Fibroblast of villous mesenchyme (primary cell): Measurements from ENCODE around the gene INPP5J. TPM values are rescaled to one million over a fixed set of nuclear protein-coding genes. Genes with fewer than 3 reads are reported as not detected.

Experiments used
- DNase-seq: peaks from one replicate; pipeline ENCODE4 v3.0.0-alpha.2; 2010; ENCODE audit warnings: low read depth
- H3K4me3 ChIP-seq: 2 replicates; pipeline ENCODE4 v1.5.1; 2011; ENCODE audit warnings: low read depth, mild to moderate bottlenecking, low read length
- total RNA-seq: library from RNA; depleted of rRNA; stranded (reverse); fragments of >200 nt; gene quantifications from 2 replicates; pipeline ENCODE4 v1.2.3, GENCODE V29; 2012
- TF ChIP-seq, protein P1 (sequence below): IDR thresholded peaks from 2 replicates; pipeline ENCODE4 v1.5.1; 2012; ENCODE audit warnings: low read depth, mild to moderate bottlenecking, low read length; ENCODE audit not compliant: insufficient read depth

INPP5J gene
- total RNA-seq, 1 donor = 0.43 TPM

DNA sequence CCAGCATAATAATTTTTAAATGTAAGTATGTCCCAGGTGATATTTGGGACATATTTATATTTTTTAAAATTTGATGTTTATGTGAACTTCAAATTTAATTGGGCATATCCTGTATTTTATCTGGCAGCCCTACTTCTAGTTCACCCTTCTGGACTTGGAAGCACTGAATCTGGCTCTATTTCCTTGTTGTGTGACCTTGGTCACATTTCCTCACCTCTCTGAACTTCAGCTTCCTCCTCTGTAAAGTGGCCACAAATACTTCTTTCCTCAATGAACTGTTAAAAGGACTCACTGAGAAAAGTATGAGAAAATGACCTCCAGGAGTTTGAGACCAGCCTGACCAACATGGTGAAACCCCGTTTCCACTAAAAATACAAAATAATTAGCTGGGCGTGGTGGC is 29.1 kb downstream of the INPP5J start:
- TF ChIP-seq, protein P1, sequence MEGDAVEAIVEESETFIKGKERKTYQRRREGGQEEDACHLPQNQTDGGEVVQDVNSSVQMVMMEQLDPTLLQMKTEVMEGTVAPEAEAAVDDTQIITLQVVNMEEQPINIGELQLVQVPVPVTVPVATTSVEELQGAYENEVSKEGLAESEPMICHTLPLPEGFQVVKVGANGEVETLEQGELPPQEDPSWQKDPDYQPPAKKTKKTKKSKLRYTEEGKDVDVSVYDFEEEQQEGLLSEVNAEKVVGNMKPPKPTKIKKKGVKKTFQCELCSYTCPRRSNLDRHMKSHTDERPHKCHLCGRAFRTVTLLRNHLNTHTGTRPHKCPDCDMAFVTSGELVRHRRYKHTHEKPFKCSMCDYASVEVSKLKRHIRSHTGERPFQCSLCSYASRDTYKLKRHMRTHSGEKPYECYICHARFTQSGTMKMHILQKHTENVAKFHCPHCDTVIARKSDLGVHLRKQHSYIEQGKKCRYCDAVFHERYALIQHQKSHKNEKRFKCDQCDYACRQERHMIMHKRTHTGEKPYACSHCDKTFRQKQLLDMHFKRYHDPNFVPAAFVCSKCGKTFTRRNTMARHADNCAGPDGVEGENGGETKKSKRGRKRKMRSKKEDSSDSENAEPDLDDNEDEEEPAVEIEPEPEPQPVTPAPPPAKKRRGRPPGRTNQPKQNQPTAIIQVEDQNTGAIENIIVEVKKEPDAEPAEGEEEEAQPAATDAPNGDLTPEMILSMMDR = no peak
- no peak for DNase-seq
- H3K4me3 ChIP-seq = no peak overlapping the region

DNA sequence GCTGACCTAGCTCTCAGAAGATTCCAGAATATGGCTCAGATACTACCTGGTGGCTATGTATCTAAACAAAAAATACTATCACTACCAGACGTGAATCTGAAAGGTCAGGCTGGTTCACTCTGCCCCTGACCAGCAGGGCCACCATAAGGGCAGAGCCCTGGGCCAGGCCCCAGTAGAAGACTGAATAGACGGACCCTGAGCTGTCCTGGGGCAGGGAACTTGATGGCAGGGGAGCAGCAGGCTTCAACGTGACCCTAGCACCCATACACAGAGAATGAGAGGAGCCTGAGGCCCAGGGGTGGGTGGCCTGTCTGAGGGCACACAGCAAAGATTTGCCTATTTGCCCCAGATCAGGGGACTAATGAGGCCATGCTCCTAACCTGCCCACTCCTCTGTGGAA is 30.6 kb downstream of the INPP5J start:
- H3K4me3 ChIP-seq = no peak overlapping the region
- TF ChIP-seq, protein P1 = no peak

DNA sequence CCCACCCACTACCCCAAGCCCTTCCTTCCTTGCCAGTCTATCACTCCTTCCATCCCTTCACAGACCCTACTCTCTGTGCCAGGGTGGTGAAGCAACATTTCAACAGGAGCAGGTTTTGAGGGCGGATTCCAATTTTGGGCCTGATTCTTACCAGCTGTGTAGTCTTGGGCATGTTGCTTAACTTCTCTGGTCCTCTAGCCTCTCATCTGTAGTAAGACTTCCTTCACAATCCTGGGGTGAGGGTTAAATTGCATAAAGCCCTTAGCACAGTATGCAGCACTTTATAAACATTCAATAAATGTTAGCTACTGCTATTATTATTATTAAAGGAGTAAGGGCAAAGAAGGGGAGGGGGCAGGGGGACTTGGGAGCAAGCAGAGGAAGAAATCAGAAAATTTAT is 32.2 kb downstream of the INPP5J start:
- TF ChIP-seq, protein P1 = no peak
- DNase-seq = no peak
- no peak overlapping the region for H3K4me3 ChIP-seq

More for the DNA sequence above, 30.6 kb downstream of the INPP5J start:
- no peak for DNase-seq

DNA sequence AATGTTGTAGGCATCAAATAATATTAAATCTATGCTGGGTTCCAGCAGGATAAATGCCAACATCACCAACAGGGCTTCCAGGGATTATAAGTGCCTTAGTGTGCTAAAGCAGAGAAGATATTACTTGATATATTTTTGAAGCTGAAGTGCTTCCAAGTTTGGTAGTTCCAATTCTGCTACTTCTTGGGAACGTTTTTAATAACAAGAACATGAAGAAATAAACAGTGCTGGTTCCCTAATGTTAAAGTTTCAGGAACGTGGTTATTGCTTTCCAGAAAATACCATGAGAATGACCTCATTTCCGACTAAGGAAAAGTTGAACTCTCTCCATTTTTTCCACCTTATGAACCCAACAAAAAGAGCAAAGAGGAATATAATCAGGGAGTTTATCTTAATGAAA is 32.7 kb downstream of the INPP5J start:
- peak; percentile 68 for DNase-seq
- TF ChIP-seq, protein P1 = no peak
- H3K4me3 ChIP-seq = no peak overlapping the region

DNA sequence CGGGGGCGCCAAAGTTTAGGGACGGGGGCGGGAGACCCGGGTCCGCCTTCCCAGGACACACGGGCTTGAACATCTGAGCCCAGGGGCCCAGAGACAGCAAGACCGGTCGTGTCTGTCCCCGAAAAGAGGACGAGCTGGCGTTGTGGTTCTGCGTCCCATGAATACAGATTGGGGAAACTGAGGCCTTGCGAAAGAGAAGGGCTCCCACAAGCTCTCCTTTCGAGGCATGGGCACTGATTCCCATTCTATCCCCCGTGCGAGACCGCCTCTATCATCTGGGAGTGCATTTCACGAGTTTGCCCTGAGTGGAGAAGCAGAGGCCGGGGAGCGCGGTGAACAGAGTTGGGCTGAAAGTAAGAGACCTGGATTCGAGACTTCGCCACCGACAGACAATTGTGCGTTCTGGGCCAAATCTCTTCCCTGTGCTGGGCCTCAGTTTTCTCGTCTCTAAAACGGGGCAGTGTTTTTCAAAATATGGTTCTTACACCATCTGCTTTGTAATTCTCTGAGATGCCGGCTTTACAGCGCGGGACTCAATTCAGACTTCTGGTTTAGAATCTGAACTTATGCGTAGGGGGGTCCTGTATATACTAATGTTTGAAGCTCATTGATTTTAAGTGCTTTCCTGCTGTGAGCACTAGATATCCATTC is 37.7 kb downstream of the INPP5J start:
- TF ChIP-seq, protein P1 = no peak
- H3K4me3 ChIP-seq = peak overlapping the region; percentile 85
- peak; percentile 48 for DNase-seq

DNA sequence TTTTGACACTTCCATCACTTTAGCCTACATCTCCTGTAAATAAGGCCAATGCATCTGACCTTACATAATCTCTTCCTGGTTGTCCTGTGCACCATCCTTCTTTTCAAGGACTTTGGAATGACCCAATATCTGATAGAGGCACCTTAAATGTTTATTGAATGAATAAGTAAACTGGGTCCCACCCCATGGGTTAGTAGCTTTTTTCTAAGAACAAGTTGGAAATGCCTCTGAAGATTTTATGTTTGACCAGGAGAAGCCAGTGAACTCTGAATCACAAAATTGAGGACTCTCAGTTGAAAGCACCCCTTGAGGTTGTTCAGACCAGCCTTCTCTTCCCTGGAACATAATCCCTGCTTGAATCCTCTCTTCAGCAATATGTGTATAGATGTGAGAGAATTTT is 38.6 kb downstream of the INPP5J start:
- TF ChIP-seq, protein P1 = no peak
- no peak for DNase-seq
- H3K4me3 ChIP-seq = peak overlapping the region; percentile 85
